K562 (cell line): Measurements from ENCODE around the gene ACOX2.

ENCODE experiments used
- ARHGAP35 ChIP-seq: fragments of 450-650 bp; IDR thresholded peaks from 2 replicates; pipeline ENCODE4 v1.6.1; 2018; ENCODE audit not compliant: partially characterized antibody
- ATF7 ChIP-seq: fragments of 450-650 bp; IDR thresholded peaks from 2 replicates; pipeline ENCODE4 v1.7.1; 2014; ENCODE audit warnings: mild to moderate bottlenecking, moderate library complexity
- CTCF ChIP-seq, 3 experiments: IDR thresholded peaks in 2 of 3; conservative IDR thresholded peaks in 1 of 3; 2 replicates each; pipeline ENCODE4 v1.5.1; 2011 to 2012; ENCODE audit warnings: low read length in 3 of 3, mild to moderate bottlenecking in 3 of 3, control low read depth in 2 of 3, improper control_type of control experiment in 1 of 3, inconsistent platforms in 1 of 3, low read depth in 1 of 3, mixed read lengths in 1 of 3, moderate library complexity in 1 of 3; ENCODE audit not compliant: insufficient read depth in 2 of 3
- TAF1 ChIP-seq: IDR thresholded peaks from 2 replicates; pipeline ENCODE4 v1.6.1; 2011; ENCODE audit warnings: mild to moderate bottlenecking, low read length, moderate library complexity; ENCODE audit not compliant: insufficient read depth, control insufficient read depth, severe bottlenecking; ENCODE audit errors: extremely low read depth
- ZFX ChIP-seq: sonication (generic); formaldehyde crosslinking; IDR thresholded peaks from 2 replicates; pipeline ENCODE4 v1.8.0; 2022; ENCODE audit warnings: mild to moderate bottlenecking, missing genetic modification reagents, moderate library complexity
- ZNF174 ChIP-seq: fragments of 250-450 bp; sonication (Bioruptor Pico); IDR thresholded peaks from 2 replicates; pipeline ENCODE4 v1.4.0; 2020; ENCODE audit warnings: mild to moderate bottlenecking
- ZNF239 ChIP-seq: fragments of 250-450 bp; sonication (Bioruptor Pico); IDR thresholded peaks from 2 replicates; pipeline ENCODE4 v1.4.0; 2020; ENCODE audit warnings: mild to moderate bottlenecking

DNA sequence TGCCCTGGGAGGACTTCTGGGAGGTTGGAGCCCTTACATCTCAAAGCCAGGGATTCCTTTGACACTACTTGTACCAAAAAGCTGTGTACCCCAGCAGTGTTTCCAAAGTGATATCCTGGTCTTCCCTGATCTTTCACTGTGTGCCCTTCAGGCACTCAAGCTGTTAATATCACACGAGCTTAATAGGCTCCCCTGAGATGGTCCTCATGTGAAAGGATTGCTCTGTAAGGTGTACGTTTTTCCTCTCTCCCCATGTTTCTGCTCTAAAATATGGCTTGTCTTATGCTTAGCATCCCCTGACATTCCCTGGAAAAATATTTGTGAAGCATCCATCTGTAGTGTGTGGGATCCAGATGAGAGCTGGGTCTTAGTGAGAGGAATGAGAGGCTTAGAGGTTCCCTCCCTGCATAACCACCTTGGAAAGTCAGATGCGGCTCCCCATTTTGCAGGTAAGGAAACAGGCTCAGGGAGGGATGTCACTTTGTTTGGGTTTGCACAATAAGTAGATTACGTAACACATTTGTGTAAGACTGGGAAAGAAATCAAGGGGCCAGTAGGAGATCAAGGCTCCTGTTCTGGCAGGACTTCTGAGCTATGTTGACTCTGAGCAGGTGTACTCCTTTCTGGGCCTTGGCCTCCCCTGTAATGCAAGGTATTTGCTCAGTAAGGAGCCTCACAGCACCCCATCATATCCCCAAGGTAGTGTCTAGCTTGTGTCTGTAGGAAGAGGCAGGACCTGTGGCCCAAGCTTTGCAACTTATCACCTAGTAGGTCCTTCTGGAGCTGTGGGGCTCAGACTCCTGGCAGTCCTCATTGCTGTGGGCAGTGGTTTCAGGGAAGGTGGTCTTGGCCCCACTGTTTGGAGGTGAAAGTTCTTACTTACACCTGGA lies 667 bp upstream of the ACOX2 start:
- TF ChIP-seq ZNF174 (CRISPR knock-in tag) (no peak), TAF1 (no peak), ATF7 (no peak), ARHGAP35 (no peak), CTCF (IDR thresholded peaks at IDR 0.05 in 2 of 3, conservative IDR thresholded peaks at IDR 0.05 in 1 of 3; ENCODE audit: insufficient read depth in 2 of 3, low read depth in 1 of 3, low read length in 3 of 3) (no peak), ZFX (no peak), ZNF239 (CRISPR knock-in tag) (no peak)
